NCI-H2196 (cell line): ENCODE data around the gene INSYN1.
"Not testable (repeated sequence)": the region's sequence is repeated elsewhere in the genome, so short reads cannot be mapped to it uniquely, and the experiment has no call there.

Experiments
- DNase-seq: peaks from one replicate; lab custom pipeline; 2025; ENCODE audit not compliant: unreplicated experiment; lab: John Stamatoyannopoulos, UW

The INSYN1 gene

DNA sequence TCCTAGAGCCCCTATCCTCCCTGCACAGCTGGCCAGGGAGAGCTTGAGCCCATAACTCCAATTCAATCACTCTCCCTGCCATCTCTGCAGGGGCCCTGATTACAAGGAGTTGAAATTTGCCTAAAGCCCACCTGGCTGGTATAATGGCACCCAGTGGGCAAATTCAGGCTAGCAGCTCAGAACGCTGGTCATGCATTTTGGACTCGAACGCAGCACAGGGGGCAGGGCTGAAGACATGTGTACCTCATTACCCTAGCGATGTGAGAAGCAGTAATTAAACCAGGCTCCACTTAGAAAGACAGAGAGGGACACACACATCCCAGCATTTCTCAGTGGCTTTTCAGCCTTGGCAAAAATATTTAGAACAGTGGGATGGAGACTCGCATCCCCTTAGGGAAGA, 3.2 kb downstream of the INSYN1 start:
- DNase-seq = no peak

GRCh38 chr15:73749533-73749932, 3.6 kb downstream of the INSYN1 start:
- DNase-seq = no peak

- DNase-seq = no peak
Observed at GRCh38 chr15:73748730-73749129, 4.4 kb downstream of the INSYN1 start.

DNA sequence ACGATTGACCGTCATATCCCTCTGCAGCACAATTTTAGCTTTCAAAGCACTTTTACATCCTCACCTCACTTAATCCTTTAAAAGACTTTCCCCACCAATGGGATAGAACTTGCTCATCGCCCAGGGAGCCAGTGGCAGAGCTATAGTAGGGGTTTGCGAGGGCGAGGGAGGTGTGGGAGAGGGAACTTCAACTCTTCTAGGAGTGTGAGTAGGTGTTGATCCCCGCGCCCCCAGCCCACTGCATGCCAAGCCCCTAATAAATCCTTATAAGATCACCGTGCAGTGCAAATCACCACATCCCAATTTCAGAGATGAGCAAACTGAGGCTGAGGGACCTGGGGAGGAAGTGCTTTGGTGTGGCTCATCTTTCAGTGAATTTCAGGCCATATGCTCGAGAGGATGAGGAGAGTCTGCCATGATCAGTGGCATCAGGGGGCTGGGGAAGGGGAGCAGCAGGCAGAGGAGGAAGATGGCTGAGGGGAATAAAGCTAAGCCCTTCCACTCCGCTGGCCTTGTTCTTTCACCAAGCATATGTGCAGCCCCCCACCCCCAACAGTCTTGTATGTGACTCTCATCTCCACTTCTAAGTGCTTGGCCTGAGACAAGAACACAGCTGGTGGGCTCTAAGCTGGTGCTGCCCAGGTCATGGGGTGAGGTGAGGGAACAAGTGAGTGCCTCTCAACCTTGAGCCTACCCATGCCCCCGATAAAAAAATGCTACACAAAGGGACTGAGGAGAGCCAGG, 5.1 kb downstream of the INSYN1 start:
- DNase-seq = no peak

- DNase-seq = no peak
Observed at GRCh38 chr15:73746883-73747282, 6.3 kb downstream of the INSYN1 start.

GRCh38 chr15:73746261-73746660, 6.9 kb downstream of the INSYN1 start:
- no peak for DNase-seq

GRCh38 chr15:73745073-73745472, 8.1 kb downstream of the INSYN1 start:
- no peak for DNase-seq

- no peak for DNase-seq
Observed at GRCh38 chr15:73744293-73744692, 8.9 kb downstream of the INSYN1 start.

GRCh38 chr15:73741321-73741836, 11.8 kb downstream of the INSYN1 start:
- DNase-seq = no peak

- no peak for DNase-seq
Observed at GRCh38 chr15:73740152-73741048, 12.8 kb downstream of the INSYN1 start.

- DNase-seq = no peak
Observed at GRCh38 chr15:73737535-73737934, 15.6 kb downstream of the INSYN1 start.

DNA sequence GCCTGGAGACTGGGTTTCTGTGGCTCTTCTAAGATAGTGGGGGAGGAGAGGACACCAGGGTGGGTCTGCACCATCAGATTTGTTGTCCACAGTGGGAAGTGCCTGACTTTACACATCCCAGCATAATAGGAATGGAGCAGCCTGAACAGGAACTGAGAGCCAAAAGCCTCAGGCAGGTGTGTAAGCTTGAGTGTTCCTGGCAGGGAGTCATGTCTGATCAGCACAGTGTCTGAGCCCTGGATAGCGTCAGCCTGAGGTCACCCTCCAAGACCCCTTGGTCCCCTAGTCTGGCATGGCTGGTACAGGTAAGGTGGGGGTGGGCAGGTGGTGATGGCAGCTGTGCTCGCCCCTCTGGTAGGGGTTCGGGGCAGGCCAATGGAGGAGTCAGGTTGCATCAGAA, 20.2 kb downstream of the INSYN1 start:
- peak; percentile 16 for DNase-seq

GRCh38 chr15:73732051-73732450, 21.1 kb downstream of the INSYN1 start:
- not testable (repeated sequence) for DNase-seq

GRCh38 chr15:73727330-73727976, 25.7 kb downstream of the INSYN1 start:
- no peak for DNase-seq

DNA sequence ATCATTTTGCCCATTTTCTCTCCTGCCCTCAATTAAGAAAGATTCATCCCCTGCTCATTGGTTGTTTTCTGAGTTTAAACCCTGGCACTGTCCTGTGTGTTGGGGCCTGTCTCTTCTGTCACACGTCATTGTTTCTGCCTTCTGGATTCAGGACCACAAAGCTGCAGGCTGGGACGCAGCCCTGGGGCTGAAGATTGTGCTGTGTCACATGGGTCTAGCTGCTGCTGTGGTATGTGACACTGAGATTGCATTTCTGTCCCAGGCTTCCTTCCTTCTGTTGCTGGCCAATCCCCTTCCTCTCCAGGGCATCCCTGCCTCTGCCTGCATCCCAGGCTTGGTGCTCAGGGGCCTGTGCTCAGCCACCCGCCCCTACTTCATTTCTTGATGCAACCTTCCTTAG, 28.9 kb downstream of the INSYN1 start:
- DNase-seq = no peak

- no peak for DNase-seq
Observed at GRCh38 chr15:73723191-73723590, 30.0 kb downstream of the INSYN1 start.

DNA sequence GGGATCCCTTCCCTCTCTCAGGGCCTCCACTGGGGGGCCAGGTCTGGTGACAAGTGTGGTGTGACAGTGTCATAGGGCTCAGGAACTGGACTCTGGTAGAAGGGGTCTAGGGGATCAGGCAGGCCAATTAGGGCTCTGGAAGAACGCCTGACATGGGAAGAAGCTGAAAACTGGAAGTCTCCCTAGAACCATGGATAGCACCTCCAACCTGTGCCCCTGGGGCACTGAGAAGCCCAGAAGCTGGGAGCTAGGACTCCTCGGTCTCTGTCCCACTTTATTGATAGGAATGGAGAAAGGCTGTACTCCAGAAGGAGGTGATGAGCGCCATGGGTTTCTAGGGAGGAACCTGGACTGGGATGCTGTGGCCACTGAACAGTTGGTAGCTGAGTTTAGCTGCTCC, 30.7 kb downstream of the INSYN1 start:
- DNase-seq = no peak

GRCh38 chr15:73718694-73719093, 34.5 kb downstream of the INSYN1 start:
- DNase-seq = no peak

- DNase-seq = no peak
Observed at GRCh38 chr15:73717802-73718201, 35.3 kb downstream of the INSYN1 start.

- no peak for DNase-seq
Observed at GRCh38 chr15:73717206-73717605, 35.9 kb downstream of the INSYN1 start.

DNA sequence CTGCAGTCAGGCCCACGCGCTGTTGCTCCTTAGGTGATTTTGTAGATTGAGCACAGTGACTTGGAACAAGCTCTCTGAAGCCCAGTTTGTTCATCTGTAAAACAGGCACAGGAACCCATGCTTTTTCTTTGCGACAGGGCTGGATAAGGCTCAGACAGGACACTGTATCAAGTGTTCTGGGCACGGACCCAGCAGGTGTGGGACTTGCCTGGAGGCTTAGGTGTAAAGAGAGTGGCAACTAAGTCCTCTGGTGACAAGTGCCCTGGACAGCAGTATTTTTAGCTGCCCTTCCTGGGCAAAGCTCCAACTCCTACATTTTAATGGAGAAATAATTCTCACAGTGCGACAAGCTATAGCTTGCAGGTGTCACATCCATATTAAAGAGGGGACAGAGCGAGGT, 36.7 kb downstream of the INSYN1 start:
- peak; percentile 23 for DNase-seq

GRCh38 chr15:73715417-73715816, 37.7 kb downstream of the INSYN1 start:
- no peak for DNase-seq
